ENCODE results near the gene NCKAP5.
"Not testable (repeated sequence)": the region's sequence is repeated elsewhere in the genome, so short reads cannot be mapped to it uniquely, and the experiment has no call there.

NCKAP5 gene

DNA sequence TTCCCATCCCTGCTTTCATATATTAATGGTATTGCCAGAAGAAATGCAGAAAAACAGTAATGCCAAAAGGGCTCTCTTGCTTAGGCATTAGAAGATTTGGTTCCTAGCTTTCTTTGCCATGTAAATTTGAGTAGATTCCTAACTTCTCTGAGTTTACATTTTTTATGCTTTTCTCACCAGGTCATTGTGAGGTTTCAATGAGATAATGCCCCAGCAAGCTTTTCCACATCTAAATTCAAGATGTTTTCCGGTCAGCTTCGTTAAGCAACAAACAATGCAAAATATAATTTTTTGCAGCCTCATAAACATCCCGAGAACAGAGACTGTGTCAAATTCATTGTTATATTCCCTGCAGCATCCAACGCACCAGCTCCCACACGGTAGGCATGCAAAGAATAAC is 44.9 kb downstream of the NCKAP5 start:
- in situ Hi-C loops (cut with HindIII; ENCODE audit: low sequenced_read_pairs): no loop called here
- DNase-seq (ENCODE audit: low read depth): no peak
- TF ChIP-seq, protein P1, sequence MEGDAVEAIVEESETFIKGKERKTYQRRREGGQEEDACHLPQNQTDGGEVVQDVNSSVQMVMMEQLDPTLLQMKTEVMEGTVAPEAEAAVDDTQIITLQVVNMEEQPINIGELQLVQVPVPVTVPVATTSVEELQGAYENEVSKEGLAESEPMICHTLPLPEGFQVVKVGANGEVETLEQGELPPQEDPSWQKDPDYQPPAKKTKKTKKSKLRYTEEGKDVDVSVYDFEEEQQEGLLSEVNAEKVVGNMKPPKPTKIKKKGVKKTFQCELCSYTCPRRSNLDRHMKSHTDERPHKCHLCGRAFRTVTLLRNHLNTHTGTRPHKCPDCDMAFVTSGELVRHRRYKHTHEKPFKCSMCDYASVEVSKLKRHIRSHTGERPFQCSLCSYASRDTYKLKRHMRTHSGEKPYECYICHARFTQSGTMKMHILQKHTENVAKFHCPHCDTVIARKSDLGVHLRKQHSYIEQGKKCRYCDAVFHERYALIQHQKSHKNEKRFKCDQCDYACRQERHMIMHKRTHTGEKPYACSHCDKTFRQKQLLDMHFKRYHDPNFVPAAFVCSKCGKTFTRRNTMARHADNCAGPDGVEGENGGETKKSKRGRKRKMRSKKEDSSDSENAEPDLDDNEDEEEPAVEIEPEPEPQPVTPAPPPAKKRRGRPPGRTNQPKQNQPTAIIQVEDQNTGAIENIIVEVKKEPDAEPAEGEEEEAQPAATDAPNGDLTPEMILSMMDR (IDR thresholded peaks at IDR 0.05; ENCODE audit: low read depth, low read length, missing control alignments): no peak
- no peak overlapping the region for H3K4me3 ChIP-seq (ENCODE audit: low read depth, low read length)

DNA sequence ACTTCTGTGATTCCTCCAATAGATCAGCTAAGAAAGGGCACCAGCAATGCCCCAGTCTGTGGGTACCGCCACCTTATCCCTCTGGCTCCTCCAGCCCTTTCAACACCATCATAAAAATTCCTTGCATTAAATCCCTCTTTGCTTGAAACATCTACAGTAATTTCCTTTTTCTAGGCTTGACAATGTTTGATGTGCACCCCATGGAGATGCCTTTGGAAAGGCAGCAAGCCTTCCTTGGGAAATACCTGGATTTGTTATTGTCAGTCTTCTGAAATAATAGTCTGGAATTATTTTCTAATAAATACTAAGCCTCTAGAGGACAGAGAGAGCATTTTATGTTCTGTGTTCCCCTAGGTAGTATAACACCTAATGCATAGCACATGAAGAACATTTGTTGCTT is 46.1 kb downstream of the NCKAP5 start:
- no peak overlapping the region for H3K4me3 ChIP-seq (ENCODE audit: low read depth, low read length)
- in situ Hi-C loops (cut with HindIII; ENCODE audit: low sequenced_read_pairs): no loop called here
- DNase-seq (ENCODE audit: low read depth): no peak
- TF ChIP-seq, protein P1 (IDR thresholded peaks at IDR 0.05; ENCODE audit: low read depth, low read length, missing control alignments): no peak

DNA sequence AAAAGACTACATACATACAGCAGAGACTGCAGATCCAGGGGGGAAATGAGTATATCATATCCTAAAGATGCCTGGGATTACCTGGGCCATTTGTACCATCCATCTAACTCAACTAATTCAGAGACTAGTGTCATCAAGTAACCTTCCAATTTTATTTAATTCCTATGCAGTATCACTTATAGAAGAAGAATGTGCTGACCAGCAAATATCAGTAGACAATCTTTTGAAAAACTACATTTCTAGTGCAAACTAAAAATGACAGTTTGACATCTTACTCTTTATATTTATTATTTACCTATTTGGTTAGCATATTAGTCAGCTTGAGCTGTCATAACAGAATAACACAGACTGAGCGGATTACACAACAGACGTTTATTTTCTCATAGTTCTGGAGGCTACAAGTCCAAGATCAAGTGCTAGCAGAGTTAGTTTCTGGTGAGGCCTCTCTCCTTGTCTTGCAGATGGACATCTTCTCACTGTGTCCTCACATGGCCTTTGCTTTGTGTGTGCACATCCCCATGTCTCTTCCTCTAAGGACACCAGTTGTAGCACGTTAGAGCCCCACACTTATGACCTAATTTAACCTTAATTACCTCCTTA is 47.0 kb downstream of the NCKAP5 start:
- H3K4me3 ChIP-seq (ENCODE audit: low read depth, low read length): no peak overlapping the region
- DNase-seq (ENCODE audit: low read depth): no peak
- in situ Hi-C loops (cut with HindIII; ENCODE audit: low sequenced_read_pairs): no loop called here
- TF ChIP-seq, protein P1 (IDR thresholded peaks at IDR 0.05; ENCODE audit: low read depth, low read length, missing control alignments): no peak

DNA sequence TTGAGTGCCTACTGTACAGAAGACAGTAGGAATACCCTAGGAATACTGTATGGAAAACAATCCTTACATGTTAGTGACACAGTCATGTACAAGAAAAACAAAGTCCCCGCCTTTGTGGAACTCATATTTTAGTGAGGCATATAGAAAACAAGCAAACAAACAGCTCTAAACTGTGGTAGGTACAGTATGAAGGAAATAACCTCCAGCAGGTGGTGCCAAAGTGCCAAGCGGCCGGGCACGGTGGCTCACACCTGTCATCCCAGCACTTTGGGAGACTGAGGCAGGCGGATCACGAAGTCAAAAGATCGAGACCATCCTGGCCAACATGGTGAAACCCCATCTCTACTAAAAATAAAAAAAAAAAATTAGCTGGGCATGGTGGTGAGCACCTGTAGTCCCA is 48.6 kb downstream of the NCKAP5 start:
- in situ Hi-C loops (cut with HindIII; ENCODE audit: low sequenced_read_pairs): not testable (repeated sequence)

DNA sequence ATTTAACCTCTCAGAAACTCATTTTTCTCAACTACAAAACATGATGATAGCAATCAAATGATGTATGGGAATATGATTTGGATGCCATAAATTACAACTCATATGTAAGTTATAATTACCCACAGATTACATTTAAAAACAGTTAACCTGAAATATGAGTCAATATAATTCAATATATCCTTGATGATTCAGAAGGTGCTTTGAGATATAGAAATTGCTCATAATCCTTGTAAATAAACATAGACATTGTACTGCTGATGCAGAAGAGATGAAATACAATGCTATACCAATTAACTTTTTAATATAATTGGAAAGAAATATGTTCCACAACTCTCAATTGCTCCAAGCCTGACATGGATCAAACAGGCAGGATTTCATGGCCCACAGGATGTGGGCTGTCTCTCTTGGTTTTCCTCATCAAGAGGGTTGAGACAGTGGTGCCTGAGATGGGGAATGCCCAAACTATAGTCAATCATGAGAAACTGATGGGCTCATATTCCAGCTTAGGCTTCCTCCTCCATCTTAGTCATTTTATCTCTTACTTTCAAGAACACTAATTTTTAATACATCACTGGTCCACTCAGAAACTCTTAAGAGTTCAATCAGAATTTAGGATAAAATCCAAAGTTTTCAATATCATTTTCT is 49.4 kb downstream of the NCKAP5 start:
- no peak for DNase-seq (ENCODE audit: low read depth)
- TF ChIP-seq, protein P1 (IDR thresholded peaks at IDR 0.05; ENCODE audit: low read depth, low read length, missing control alignments): no peak
- in situ Hi-C loops (cut with HindIII; ENCODE audit: low sequenced_read_pairs): no loop called here
- H3K4me3 ChIP-seq (ENCODE audit: low read depth, low read length): no peak overlapping the region

More for the DNA sequence above, 48.6 kb downstream of the NCKAP5 start:
- not testable (repeated sequence) for H3K4me3 ChIP-seq (ENCODE audit: low read depth, low read length); DNase-seq (ENCODE audit: low read depth)

DNA sequence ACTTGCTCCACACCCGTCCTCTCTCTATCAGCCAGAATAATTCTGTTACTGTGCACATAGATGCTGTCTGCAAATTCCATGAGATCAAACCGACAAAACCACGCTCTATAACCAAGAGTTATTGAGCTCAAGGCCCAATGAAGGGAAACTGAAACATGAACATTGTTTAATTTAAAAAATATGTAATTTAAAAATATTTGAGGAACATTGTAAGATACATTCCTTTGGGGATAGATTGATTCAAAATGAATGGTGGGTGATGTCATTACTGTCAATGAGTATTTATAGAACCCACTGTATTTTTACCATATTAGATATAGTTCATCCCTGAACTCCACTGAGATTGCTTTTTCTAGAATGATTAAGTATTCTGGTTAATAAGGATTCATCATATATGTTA is 50.4 kb downstream of the NCKAP5 start:
- TF ChIP-seq, protein P1 (IDR thresholded peaks at IDR 0.05; ENCODE audit: low read depth, low read length, missing control alignments): no peak
- H3K4me3 ChIP-seq (ENCODE audit: low read depth, low read length): no peak overlapping the region
- in situ Hi-C loops (cut with HindIII; ENCODE audit: low sequenced_read_pairs): no loop called here

DNA sequence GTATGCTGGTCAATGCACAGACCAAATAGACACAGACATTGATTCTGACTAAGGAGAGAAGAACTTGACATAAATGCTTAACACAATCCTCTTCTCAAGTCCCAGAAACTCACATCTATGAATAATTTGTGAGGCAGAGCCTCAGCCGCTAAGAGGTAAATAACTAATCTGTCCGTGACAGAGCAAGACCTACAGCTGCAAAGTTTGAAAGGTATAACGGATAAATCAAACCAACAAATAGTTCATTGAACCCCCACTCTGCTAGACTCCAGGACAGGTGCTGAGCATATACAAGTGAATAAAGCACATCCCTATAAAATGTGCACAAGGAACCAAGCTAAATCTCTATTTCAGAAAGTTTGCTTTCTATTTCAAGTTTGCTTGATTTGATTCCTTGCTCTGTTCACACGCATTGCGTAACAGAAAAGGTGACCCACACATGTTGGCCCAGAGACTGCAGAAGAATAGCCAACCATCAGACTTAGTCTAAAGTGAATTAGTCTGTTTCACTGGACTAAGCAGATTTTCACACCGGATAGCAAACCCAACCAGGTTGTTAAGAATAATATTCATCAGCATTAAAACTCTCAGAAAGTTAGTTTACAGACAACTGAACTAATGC is 51.7 kb downstream of the NCKAP5 start:
- in situ Hi-C loops (cut with HindIII; ENCODE audit: low sequenced_read_pairs): no loop called here
- TF ChIP-seq, protein P1 (IDR thresholded peaks at IDR 0.05; ENCODE audit: low read depth, low read length, missing control alignments): no peak
- no peak for DNase-seq (ENCODE audit: low read depth)
- no peak overlapping the region for H3K4me3 ChIP-seq (ENCODE audit: low read depth, low read length)

More for the DNA sequence above, 50.4 kb downstream of the NCKAP5 start:
- DNase-seq (ENCODE audit: low read depth): no peak
